OCI-LY7 (cell line): ENCODE results near the gene CLEC5A. TPM values are rescaled to one million over a fixed set of nuclear protein-coding genes. Genes with fewer than 3 reads are reported as not detected.
"Not testable (repeated sequence)": the region's sequence is repeated elsewhere in the genome, so short reads cannot be mapped to it uniquely, and the experiment has no call there.

Experiments used
- BruUV-seq: library from RNA; stranded (reverse); fragments of 400-500 nt; replicated peaks from 2 replicates; lab custom pipeline; 2021; lab: Mats Ljungman, UMichigan
- CTCF ChIA-PET: fragments of 300-600 bp; sonication (Branson Sonifier 250); formaldehyde crosslinking; loops from one replicate; lab custom pipeline; 2022; ENCODE audit warnings: antibody characterized with exemption; ENCODE audit not compliant: unreplicated experiment; lab: Charles Lee
- POLR2A ChIA-PET: fragments of 300-600 bp; sonication (Branson Sonifier 250); formaldehyde crosslinking; loops from one replicate; lab custom pipeline; 2022; ENCODE audit warnings: antibody characterized with exemption; lab: Charles Lee
- DNase-seq: peaks from one replicate; pipeline ENCODE4 v3.0.0-alpha.2; 2015; ENCODE audit warnings: low spot score
- H2AFZ ChIP-seq: fragments of 200-600 bp; sonication (generic), shearing (Covaris generic); 2 replicates; pipeline ENCODE4 v1.6.1; 2014; ENCODE audit warnings: mild to moderate bottlenecking, antibody characterized with exemption, low read length, moderate library complexity
- H3K27ac ChIP-seq: fragments of 200-600 bp; sonication (generic); 2 replicates; pipeline ENCODE4 v1.5.1; 2014; ENCODE audit warnings: mixed run types, low read depth, mild to moderate bottlenecking, moderate library complexity, low read length, inconsistent platforms; ENCODE audit not compliant: poor library complexity, severe bottlenecking
- H3K36me3 ChIP-seq: fragments of 200-600 bp; sonication (generic); 2 replicates; pipeline ENCODE4 v1.6.1; 2014; ENCODE audit warnings: mild to moderate bottlenecking, antibody characterized with exemption, low read length, moderate library complexity, mixed read lengths; ENCODE audit not compliant: insufficient read depth
- H3K4me1 ChIP-seq: fragments of 200-600 bp; sonication (generic); 2 replicates; pipeline ENCODE4 v1.5.1; 2014; ENCODE audit warnings: mild to moderate bottlenecking, low read length; ENCODE audit not compliant: insufficient read depth, poor library complexity, severe bottlenecking
- H3K4me2 ChIP-seq: fragments of 200-600 bp; sonication (generic); 2 replicates; pipeline ENCODE4 v1.6.1; 2014; ENCODE audit warnings: mild to moderate bottlenecking, low read length
- H3K4me3 ChIP-seq: fragments of 200-600 bp; sonication (generic); 2 replicates; pipeline ENCODE4 v1.5.1; 2014; ENCODE audit warnings: mild to moderate bottlenecking, low read depth, low read length; ENCODE audit not compliant: poor library complexity, severe bottlenecking
- H3K79me2 ChIP-seq: fragments of 200-600 bp; sonication (generic); 2 replicates; pipeline ENCODE4 v1.6.1; 2016; ENCODE audit warnings: low read depth, mild to moderate bottlenecking, low read length, moderate library complexity, mixed read lengths; ENCODE audit not compliant: insufficient read depth
- H3K9me2 ChIP-seq: fragments of 200-600 bp; sonication (generic); 2 replicates; pipeline ENCODE4 v1.6.1; 2016; ENCODE audit warnings: mild to moderate bottlenecking, low read length, mixed read lengths; ENCODE audit not compliant: insufficient read depth
- H3K9me3 ChIP-seq: fragments of 200-600 bp; sonication (generic); 2 replicates; pipeline ENCODE4 v1.6.1; 2014; ENCODE audit warnings: mild to moderate bottlenecking, mixed run types, low read length, mixed read lengths
- H4K20me1 ChIP-seq: fragments of 200-600 bp; sonication (generic); 2 replicates; pipeline ENCODE4 v1.6.1; 2014; ENCODE audit warnings: mild to moderate bottlenecking, antibody characterized with exemption, low read length, moderate library complexity, mixed read lengths; ENCODE audit not compliant: insufficient read depth
- CTCF ChIP-seq: fragments of 200-600 bp; sonication (generic); conservative IDR thresholded peaks from 2 replicates; pipeline ENCODE4 v1.5.1; 2014; ENCODE audit warnings: mild to moderate bottlenecking, antibody characterized with exemption, low read length, moderate library complexity, mixed read lengths
- EZH2phosphoT487 ChIP-seq: fragments of 200-600 bp; sonication (generic); IDR thresholded peaks from 2 replicates; pipeline ENCODE4 v1.6.1; 2018; ENCODE audit warnings: low read depth, borderline replicate concordance, mild to moderate bottlenecking, mixed run types, antibody characterized with exemption, low read length, moderate library complexity, mixed read lengths
- intact Hi-C: fragments of 100-400 bp; cut with micrococcal nuclease; formaldehyde crosslinking; loops from one replicate; pipeline ENCODE4 v1.10.0; 2022; ENCODE audit not compliant: unreplicated experiment
- total RNA-seq, 2 experiments: library from RNA; depleted of rRNA in 1 of 2; stranded (reverse); fragments of >200 nt in 1 of 2; shearing (Covaris generic) in 1 of 2; gene quantifications; 2 replicates each; pipeline ENCODE4 v1.2.3, GENCODE V29; 2014 to 2022

The CLEC5A gene
- total RNA-seq, 2 experiments from 2014 or later, result not detected

DNA sequence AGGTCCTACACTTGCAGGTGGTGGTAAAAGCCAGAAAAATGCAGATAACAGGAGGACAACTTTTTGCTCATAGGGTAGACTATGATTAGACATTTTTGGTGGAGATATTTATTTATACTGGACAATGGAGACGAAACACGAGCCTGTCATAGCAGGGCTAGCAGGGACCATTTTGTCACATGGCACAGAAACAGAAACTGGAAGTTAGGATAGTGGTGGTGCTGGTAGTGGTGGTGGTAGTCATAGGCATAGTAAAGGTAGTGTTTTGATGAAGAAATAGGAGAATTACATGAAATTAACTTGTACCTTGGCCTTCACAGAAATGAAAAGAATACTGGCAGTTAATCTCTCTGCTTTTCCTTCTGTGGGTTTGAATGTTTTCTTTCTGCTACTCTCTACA lies 40.1 kb upstream of the CLEC5A start:
- BruUV-seq, result no TSS peak
- no peak overlapping the region for H3K4me2 ChIP-seq
- no peak overlapping the region for H3K4me3 ChIP-seq

DNA sequence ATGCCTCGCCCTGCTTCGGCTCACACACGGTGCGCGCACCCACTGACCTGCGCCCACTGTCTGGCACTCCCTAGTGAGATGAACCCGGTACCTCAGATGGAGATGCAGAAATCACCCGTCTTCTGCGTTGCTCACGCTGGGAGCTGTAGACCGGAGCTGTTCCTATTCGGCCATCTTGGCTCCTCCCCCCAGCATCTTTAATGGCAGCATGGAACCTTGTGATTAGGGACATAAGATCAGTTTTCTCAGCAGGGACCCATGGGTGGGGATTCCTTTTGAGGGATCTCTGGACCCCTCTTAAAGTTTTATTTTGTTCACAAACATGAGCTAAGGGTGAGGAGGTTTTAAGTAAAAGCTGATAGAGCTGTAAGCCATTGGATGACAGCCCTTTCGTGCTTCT lies 39.2 kb upstream of the CLEC5A start:
- H3K4me2 ChIP-seq, DNase-seq, POLR2A ChIA-PET, H3K27ac ChIP-seq, intact Hi-C loops, H3K79me2 ChIP-seq, H3K4me1 ChIP-seq, H3K36me3 ChIP-seq, H3K4me3 ChIP-seq, BruUV-seq, H3K9me3 ChIP-seq, H2AFZ ChIP-seq, H4K20me1 ChIP-seq, CTCF ChIA-PET, H3K9me2 ChIP-seq: not testable (repeated sequence)

More for the DNA sequence above, 40.1 kb upstream of the CLEC5A start:
- no peak overlapping the region for H3K27ac ChIP-seq
- H3K9me2 ChIP-seq, result no peaks in the 10 kb centered on the region
- DNase-seq, result no peak
- TF ChIP-seq CTCF, result no peak
- no peak for TF ChIP-seq EZH2phosphoT487
- H2AFZ ChIP-seq, result no peak overlapping the region
- no peaks in the 10 kb centered on the region for H3K79me2 ChIP-seq
- no peaks in the 10 kb centered on the region for H3K4me1 ChIP-seq
- no peaks in the 10 kb centered on the region for H4K20me1 ChIP-seq
- ChIA-PET POLR2A (no interaction called here), CTCF (no interaction called here)
- intact Hi-C loops, result no loop called here
- H3K9me3 ChIP-seq, result no peaks in the 10 kb centered on the region
- H3K36me3 ChIP-seq, result no peaks in the 10 kb centered on the region

DNA sequence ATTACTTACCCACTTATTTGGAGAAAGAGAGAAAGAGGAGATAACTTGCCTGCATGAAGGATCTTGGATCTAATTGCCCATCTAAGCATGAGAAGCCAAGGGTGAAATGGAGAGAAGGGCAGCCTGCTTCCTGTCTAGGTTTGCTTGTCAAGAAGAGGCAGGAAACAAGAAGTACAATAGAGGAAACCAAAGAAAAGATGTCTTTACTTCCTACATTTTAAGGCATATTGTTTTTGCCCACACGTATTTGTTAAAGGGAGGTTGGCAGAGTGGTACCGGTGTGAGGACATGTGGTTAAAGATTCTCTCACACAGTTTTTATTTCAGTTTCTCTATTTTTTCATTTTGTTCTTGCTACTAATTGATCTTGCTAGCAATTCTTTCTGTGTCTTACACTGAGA lies 32.8 kb upstream of the CLEC5A start:
- H3K4me1 ChIP-seq, result peaks cover 11% of the 10 kb centered on the region
- H4K20me1 ChIP-seq, result no peaks in the 10 kb centered on the region
- H3K36me3 ChIP-seq, result no peaks in the 10 kb centered on the region
- H3K9me3 ChIP-seq, result no peaks in the 10 kb centered on the region
- intact Hi-C loops, result loop anchor here (5.0 kb wide), 1 partner anchor 53 kb away; no protein-coding TSS in a partner anchor
- H3K4me2 ChIP-seq, result no peak overlapping the region
- TF ChIP-seq CTCF, result no peak
- no peak for TF ChIP-seq EZH2phosphoT487
- H3K9me2 ChIP-seq, result no peaks in the 10 kb centered on the region
- no peaks in the 10 kb centered on the region for H3K79me2 ChIP-seq
- DNase-seq, result peak; percentile 29
- no peak overlapping the region for H3K27ac ChIP-seq
- ChIA-PET CTCF (no interaction called here), POLR2A (no interaction called here)
- no peak overlapping the region for H3K4me3 ChIP-seq
- no TSS peak for BruUV-seq
- H2AFZ ChIP-seq, result no peak overlapping the region
